ENCODE results near the gene MAP4K5.

DNA sequence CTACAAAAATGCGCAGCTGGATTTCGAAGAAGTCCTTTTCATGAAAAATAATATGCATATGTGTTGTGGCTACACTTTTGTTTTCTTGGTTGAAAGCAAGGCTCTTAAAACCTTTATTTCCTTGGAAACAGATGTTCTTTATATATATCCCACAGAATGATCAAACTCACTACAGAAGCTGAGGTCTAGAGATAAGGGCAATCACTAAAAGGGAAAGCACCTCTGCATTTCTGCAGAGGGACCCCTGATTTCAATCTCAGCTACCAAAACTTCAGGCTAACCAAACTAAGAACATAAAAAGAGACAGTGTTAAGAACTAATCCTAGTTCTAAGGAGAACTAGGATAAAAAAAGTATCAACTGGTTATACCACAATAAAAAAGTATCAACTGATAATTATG lies 70.3 kb downstream of the MAP4K5 start:
- no peak for TF ChIP-seq POLR2AphosphoS5 (IDR thresholded peaks at IDR 0.05; ENCODE audit: low read depth, low read length)
- TF ChIP-seq, protein P1, sequence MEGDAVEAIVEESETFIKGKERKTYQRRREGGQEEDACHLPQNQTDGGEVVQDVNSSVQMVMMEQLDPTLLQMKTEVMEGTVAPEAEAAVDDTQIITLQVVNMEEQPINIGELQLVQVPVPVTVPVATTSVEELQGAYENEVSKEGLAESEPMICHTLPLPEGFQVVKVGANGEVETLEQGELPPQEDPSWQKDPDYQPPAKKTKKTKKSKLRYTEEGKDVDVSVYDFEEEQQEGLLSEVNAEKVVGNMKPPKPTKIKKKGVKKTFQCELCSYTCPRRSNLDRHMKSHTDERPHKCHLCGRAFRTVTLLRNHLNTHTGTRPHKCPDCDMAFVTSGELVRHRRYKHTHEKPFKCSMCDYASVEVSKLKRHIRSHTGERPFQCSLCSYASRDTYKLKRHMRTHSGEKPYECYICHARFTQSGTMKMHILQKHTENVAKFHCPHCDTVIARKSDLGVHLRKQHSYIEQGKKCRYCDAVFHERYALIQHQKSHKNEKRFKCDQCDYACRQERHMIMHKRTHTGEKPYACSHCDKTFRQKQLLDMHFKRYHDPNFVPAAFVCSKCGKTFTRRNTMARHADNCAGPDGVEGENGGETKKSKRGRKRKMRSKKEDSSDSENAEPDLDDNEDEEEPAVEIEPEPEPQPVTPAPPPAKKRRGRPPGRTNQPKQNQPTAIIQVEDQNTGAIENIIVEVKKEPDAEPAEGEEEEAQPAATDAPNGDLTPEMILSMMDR (IDR thresholded peaks at IDR 0.05): no peak

Measured in Panc1 (cell line).